HG02870 (cell line): Measurements from ENCODE around the gene RPL11.
"Not testable (repeated sequence)": the region's sequence is repeated elsewhere in the genome, so short reads cannot be mapped to it uniquely, and the experiment has no call there.

Source experiments
- ATAC-seq: cut with Tn5 transposase; IDR thresholded peaks from one replicate; pipeline ENCODE4 v1.9.1; 2021; ENCODE audit warnings: mild to moderate bottlenecking, moderate library complexity; ENCODE audit not compliant: unreplicated experiment

Gene RPL11

GRCh38 chr1:23684415-23684814, 7.2 kb upstream of the RPL11 start:
- ATAC-seq, result no peak

- not testable (repeated sequence) for ATAC-seq
These were observed 6.4 kb upstream of the RPL11 start for GRCh38 chr1:23685197-23685596.

GRCh38 chr1:23687680-23688079, 3.9 kb upstream of the RPL11 start:
- not testable (repeated sequence) for ATAC-seq

GRCh38 chr1:23688281-23688680, 3.3 kb upstream of the RPL11 start:
- ATAC-seq, result not testable (repeated sequence)

GRCh38 chr1:23692308-23692871, 784 bp downstream of the RPL11 start:
- no peak for ATAC-seq

- ATAC-seq, result no peak
These were observed 2.0 kb downstream of the RPL11 start for GRCh38 chr1:23693599-23693998.

- ATAC-seq, result no peak
These were observed 2.8 kb downstream of the RPL11 start for GRCh38 chr1:23694371-23694770.

- ATAC-seq, result no peak
These were observed 4.1 kb downstream of the RPL11 start for GRCh38 chr1:23695667-23696066.

- ATAC-seq, result no peak
These were observed 4.9 kb downstream of the RPL11 start for GRCh38 chr1:23696335-23696989.

- ATAC-seq, result no peak
These were observed 6.9 kb downstream of the RPL11 start for GRCh38 chr1:23698466-23698865.

- no peak for ATAC-seq
These were observed 7.9 kb downstream of the RPL11 start for GRCh38 chr1:23699280-23700179.

- no peak for ATAC-seq
These were observed 9.7 kb downstream of the RPL11 start for GRCh38 chr1:23701310-23701709.

- no peak for ATAC-seq
These were observed 10.4 kb downstream of the RPL11 start for GRCh38 chr1:23701996-23702395.

- ATAC-seq, result no peak
These were observed 13.4 kb downstream of the RPL11 start for GRCh38 chr1:23704834-23705495.

GRCh38 chr1:23709229-23709628, 17.6 kb downstream of the RPL11 start:
- no peak for ATAC-seq

GRCh38 chr1:23718482-23718881, 26.9 kb downstream of the RPL11 start:
- ATAC-seq, result no peak

GRCh38 chr1:23719162-23719820, 27.7 kb downstream of the RPL11 start:
- no peak for ATAC-seq

GRCh38 chr1:23720256-23720995, 28.8 kb downstream of the RPL11 start:
- peak; percentile 78 for ATAC-seq

GRCh38 chr1:23722652-23723051, 31.0 kb downstream of the RPL11 start:
- no peak for ATAC-seq

GRCh38 chr1:23726686-23727085, 35.1 kb downstream of the RPL11 start:
- ATAC-seq, result no peak
